Astrocyte (in vitro differentiated cells and primary cell): Measurements from ENCODE around the gene PFDN1. TPM values are rescaled to one million over a fixed set of nuclear protein-coding genes. Genes with fewer than 3 reads are reported as not detected.
A peak's percentile ranks its signal among the peaks of the same experiment; 100 is the strongest.

ENCODE experiments used
- DNase-seq: peaks from one replicate; pipeline ENCODE4 v3.0.0-alpha.2; 2010; ENCODE audit warnings: low read depth
- FAIRE-seq: peaks from 2 replicates; lab custom pipeline; 2011; peaks lifted over from hg19 to GRCh38; lab: Jason Lieb, UNC
- H2AFZ ChIP-seq: 2 replicates; pipeline ENCODE4 v1.6.0; 2012; ENCODE audit warnings: low read depth, low read length, inconsistent platforms
- H3K27ac ChIP-seq: 2 replicates; pipeline ENCODE4 v1.5.1; 2011; ENCODE audit warnings: low read depth, low read length, inconsistent platforms
- H3K27me3 ChIP-seq: 2 replicates; pipeline ENCODE4 v1.6.0; 2011; ENCODE audit warnings: low read length, inconsistent platforms; ENCODE audit not compliant: insufficient read depth
- H3K36me3 ChIP-seq: 2 replicates; pipeline ENCODE4 v1.5.1; 2011; ENCODE audit warnings: low read length, inconsistent platforms; ENCODE audit not compliant: insufficient read depth
- H3K4me1 ChIP-seq: 2 replicates; pipeline ENCODE4 v1.5.1; 2011; ENCODE audit warnings: low read length, inconsistent platforms; ENCODE audit not compliant: insufficient read depth
- H3K4me2 ChIP-seq: 2 replicates; pipeline ENCODE4 v1.6.0; 2012; ENCODE audit warnings: low read length, inconsistent platforms
- H3K4me3 ChIP-seq: 2 replicates; pipeline ENCODE4 v1.5.1; 2011; ENCODE audit warnings: low read depth, mild to moderate bottlenecking, low read length, inconsistent platforms; ENCODE audit not compliant: insufficient read depth
- H3K79me2 ChIP-seq: 2 replicates; pipeline ENCODE4 v1.6.0; 2012; ENCODE audit warnings: mild to moderate bottlenecking, low read length, inconsistent platforms; ENCODE audit not compliant: insufficient read depth
- H3K9ac ChIP-seq: 2 replicates; pipeline ENCODE4 v1.6.0; 2012; ENCODE audit warnings: mild to moderate bottlenecking, low read length, inconsistent platforms
- H3K9me3 ChIP-seq: 2 replicates; pipeline ENCODE4 v1.5.1; 2012; ENCODE audit warnings: low read depth, mild to moderate bottlenecking, low read length, inconsistent platforms; ENCODE audit not compliant: insufficient read depth
- H4K20me1 ChIP-seq: 2 replicates; pipeline ENCODE4 v1.6.0; 2012; ENCODE audit warnings: low read length, inconsistent platforms; ENCODE audit not compliant: insufficient read depth
- H3K27ac Mint-ChIP-seq: one replicate; pipeline ENCODE4 v1.8.0; 2021; ENCODE audit warnings: mild to moderate bottlenecking, mixed read lengths; ENCODE audit not compliant: unreplicated experiment
- H3K27me3 Mint-ChIP-seq: one replicate; pipeline ENCODE4 v1.8.0; 2021; ENCODE audit warnings: low read depth, mixed read lengths; ENCODE audit not compliant: unreplicated experiment
- H3K36me3 Mint-ChIP-seq: one replicate; pipeline ENCODE4 v1.8.0; 2021; ENCODE audit warnings: low read depth, mixed read lengths; ENCODE audit not compliant: unreplicated experiment
- H3K4me1 Mint-ChIP-seq: one replicate; pipeline ENCODE4 v1.8.0; 2021; ENCODE audit warnings: low read depth, mixed read lengths; ENCODE audit not compliant: unreplicated experiment
- H3K4me3 Mint-ChIP-seq: one replicate; pipeline ENCODE4 v1.8.0; 2021; ENCODE audit warnings: mild to moderate bottlenecking, moderate library complexity, mixed read lengths; ENCODE audit not compliant: unreplicated experiment
- H3K9me3 Mint-ChIP-seq: one replicate; pipeline ENCODE4 v1.8.0; 2021; ENCODE audit warnings: mild to moderate bottlenecking, mixed read lengths; ENCODE audit not compliant: unreplicated experiment
- CTCF ChIP-seq: IDR thresholded peaks from 2 replicates; pipeline ENCODE4 v1.5.1; 2011; ENCODE audit warnings: low read depth, mild to moderate bottlenecking, inconsistent platforms, low read length, moderate library complexity; ENCODE audit not compliant: insufficient read depth
- EZH2 ChIP-seq: IDR thresholded peaks from 2 replicates; pipeline ENCODE4 v1.6.1; 2012; ENCODE audit warnings: mild to moderate bottlenecking, low read length, inconsistent platforms; ENCODE audit not compliant: insufficient read depth
- total RNA-seq: library from RNA; stranded (reverse); gene quantifications from 2 replicates; pipeline ENCODE4 v1.2.1, GENCODE V29; 2021

PFDN1 gene
- total RNA-seq, 1 donor from 2014 or later = 202 TPM

- Histone ChIP-seq H3K79me2 (peaks cover 38% of the 10 kb centered on the region), H2AFZ (no peak overlapping the region), H3K36me3 (no peaks in the 10 kb centered on the region), H3K4me3 (no peak overlapping the region), H3K4me2 (peak overlapping the region; percentile 45), H4K20me1 (peaks cover 17% of the 10 kb centered on the region), H3K27ac (peak overlapping the region; percentile 82), H3K9me3 (no peaks in the 10 kb centered on the region), H3K4me1 (peaks cover 53% of the 10 kb centered on the region), H3K9ac (peak overlapping the region; percentile 70), H3K27me3 (no peaks in the 10 kb centered on the region)
- Mint-ChIP-seq H3K27ac (peak overlapping the region; percentile 94), H3K4me3 (peak overlapping the region; percentile 54), H3K36me3 (peaks cover 14% of the 10 kb centered on the region), H3K4me1 (peaks cover 55% of the 10 kb centered on the region), H3K27me3 (no peaks in the 10 kb centered on the region), H3K9me3 (peaks cover 1% of the 10 kb centered on the region)
- no peak for DNase-seq
- FAIRE-seq = no peak
- TF ChIP-seq CTCF (no peak), EZH2 (no peak)
Measured at GRCh38 chr5:140245926-140246325, 57.0 kb downstream of the PFDN1 start.

GRCh38 chr5:140245341-140245740, 57.6 kb downstream of the PFDN1 start:
- H3K4me1 ChIP-seq = peaks cover 50% of the 10 kb centered on the region
- TF ChIP-seq EZH2 (no peak), CTCF (no peak)
- H3K4me3 Mint-ChIP-seq = peak overlapping the region; percentile 30
- H3K4me2 ChIP-seq = peak overlapping the region; percentile 45
- peak; percentile 20 for FAIRE-seq
- H2AFZ ChIP-seq = no peak overlapping the region
- no peaks in the 10 kb centered on the region for H3K9me3 ChIP-seq
- peaks cover 11% of the 10 kb centered on the region for H3K36me3 Mint-ChIP-seq
- DNase-seq = no peak
- H3K9me3 Mint-ChIP-seq = peaks cover 1% of the 10 kb centered on the region
- H3K27ac Mint-ChIP-seq = peak overlapping the region; percentile 94
- peaks cover 21% of the 10 kb centered on the region for H4K20me1 ChIP-seq
- H3K27ac ChIP-seq = peak overlapping the region; percentile 82
- H3K27me3 Mint-ChIP-seq = no peaks in the 10 kb centered on the region
- H3K27me3 ChIP-seq = no peaks in the 10 kb centered on the region
- peak overlapping the region; percentile 70 for H3K9ac ChIP-seq
- H3K4me1 Mint-ChIP-seq = peaks cover 54% of the 10 kb centered on the region
- no peaks in the 10 kb centered on the region for H3K36me3 ChIP-seq
- no peak overlapping the region for H3K4me3 ChIP-seq
- H3K79me2 ChIP-seq = peaks cover 35% of the 10 kb centered on the region

- H3K4me2 ChIP-seq = peak overlapping the region; percentile 45
Measured at GRCh38 chr5:140244525-140245025, 58.3 kb downstream of the PFDN1 start.

More at GRCh38 chr5:140244525-140245025, 58.3 kb downstream of the PFDN1 start:
- Histone ChIP-seq H3K9ac (peak overlapping the region; percentile 70), H2AFZ (no peak overlapping the region), H4K20me1 (peaks cover 24% of the 10 kb centered on the region), H3K79me2 (peaks cover 27% of the 10 kb centered on the region), H3K4me3 (no peak overlapping the region), H3K27me3 (no peaks in the 10 kb centered on the region), H3K27ac (peak overlapping the region; percentile 82), H3K36me3 (no peaks in the 10 kb centered on the region), H3K9me3 (no peaks in the 10 kb centered on the region), H3K4me1 (peaks cover 46% of the 10 kb centered on the region)
- no peaks in the 10 kb centered on the region for H3K27me3 Mint-ChIP-seq
- H3K9me3 Mint-ChIP-seq = peaks cover 1% of the 10 kb centered on the region
- peak overlapping the region; percentile 94 for H3K27ac Mint-ChIP-seq
- DNase-seq = peak; percentile 72
- TF ChIP-seq CTCF (peak; percentile 63), EZH2 (no peak)
- FAIRE-seq = no peak
- H3K4me1 Mint-ChIP-seq = peaks cover 53% of the 10 kb centered on the region
- H3K36me3 Mint-ChIP-seq = peaks cover 10% of the 10 kb centered on the region
- H3K4me3 Mint-ChIP-seq = peak overlapping the region; percentile 62
